Right lung (tissue), 10 donors: ENCODE results near the gene PDE10A. TPM values are rescaled to one million over a fixed set of nuclear protein-coding genes. Genes with fewer than 3 reads are reported as not detected.

Source experiments
- DNase-seq, 2 donors: peaks; one replicate each; pipeline ENCODE4 v3.0.0-alpha.2; 2013
- long read RNA-seq, 8 donors: transcript quantifications; one replicate each; lab custom pipeline, GENCODE V29; 2026
- polyA plus RNA-seq, 5 donors: library from polyadenylated mRNA; unstranded; fragments of 120-200 nt; gene quantifications; one replicate each; pipeline versions ENCODE4 v1.2.1 to v1.2.3, GENCODE V29; 2013; ENCODE audit warnings: inconsistent platforms in 1 of 5, low replicate concordance in 1 of 5; ENCODE audit not compliant: insufficient read length in 5 of 5, insufficient read depth in 1 of 5

PDE10A gene
- polyA plus RNA-seq, result 10 to 100 TPM in 2 of 5 donors, 1 to 10 TPM in 3; 4.7 to 11.0 (median 7.9) TPM
- long read RNA-seq, donor 1, result 0 reads
- long read RNA-seq, donor 2, result 0 reads
- long read RNA-seq, donor 3, result 0 reads
- long read RNA-seq, donor 4, result 0 reads
- long read RNA-seq, donor 5, result 0 reads
- long read RNA-seq, donor 6, result 0 reads
- long read RNA-seq, donor 7, result 0 reads
- long read RNA-seq, donor 8, result 0 reads

GRCh38 chr6:165662749-165663376 lies at the start of gene PDE10A:
Gene PDE10A (minus strand): TSS chr6:165663241. CDS start chr6:165662811, 430 bp downstream.
- DNase-seq, result peak; percentile 76 to 78

DNA sequence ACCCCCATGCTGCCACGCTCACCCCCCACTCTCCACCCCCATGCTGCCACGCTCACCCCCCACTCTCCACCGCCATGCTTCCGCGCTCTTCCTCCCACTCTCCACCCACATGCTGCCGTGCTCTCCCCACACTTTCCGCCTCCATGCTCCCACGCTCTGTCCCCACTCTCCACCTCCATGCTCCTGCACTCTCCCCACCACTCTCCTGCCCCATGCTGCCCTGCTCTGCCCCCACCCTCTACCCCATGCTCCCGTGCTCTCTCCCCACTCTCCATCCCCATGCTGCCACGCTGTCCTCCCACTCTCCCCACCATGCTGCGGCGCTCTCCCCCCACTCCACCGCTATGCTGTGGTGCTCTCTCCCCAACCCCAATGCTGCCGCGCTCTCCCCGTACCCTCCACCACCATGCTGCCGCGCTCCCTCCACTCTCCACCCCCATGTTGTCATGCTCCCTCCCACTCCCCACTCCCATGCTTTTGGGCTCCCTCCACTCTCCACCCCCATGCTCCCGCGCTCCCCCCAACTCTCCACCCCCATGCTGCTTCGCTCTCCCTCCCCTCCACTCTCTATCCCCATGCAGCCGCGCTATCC lies 46.0 kb upstream of the PDE10A start:
- no peak for DNase-seq

DNA sequence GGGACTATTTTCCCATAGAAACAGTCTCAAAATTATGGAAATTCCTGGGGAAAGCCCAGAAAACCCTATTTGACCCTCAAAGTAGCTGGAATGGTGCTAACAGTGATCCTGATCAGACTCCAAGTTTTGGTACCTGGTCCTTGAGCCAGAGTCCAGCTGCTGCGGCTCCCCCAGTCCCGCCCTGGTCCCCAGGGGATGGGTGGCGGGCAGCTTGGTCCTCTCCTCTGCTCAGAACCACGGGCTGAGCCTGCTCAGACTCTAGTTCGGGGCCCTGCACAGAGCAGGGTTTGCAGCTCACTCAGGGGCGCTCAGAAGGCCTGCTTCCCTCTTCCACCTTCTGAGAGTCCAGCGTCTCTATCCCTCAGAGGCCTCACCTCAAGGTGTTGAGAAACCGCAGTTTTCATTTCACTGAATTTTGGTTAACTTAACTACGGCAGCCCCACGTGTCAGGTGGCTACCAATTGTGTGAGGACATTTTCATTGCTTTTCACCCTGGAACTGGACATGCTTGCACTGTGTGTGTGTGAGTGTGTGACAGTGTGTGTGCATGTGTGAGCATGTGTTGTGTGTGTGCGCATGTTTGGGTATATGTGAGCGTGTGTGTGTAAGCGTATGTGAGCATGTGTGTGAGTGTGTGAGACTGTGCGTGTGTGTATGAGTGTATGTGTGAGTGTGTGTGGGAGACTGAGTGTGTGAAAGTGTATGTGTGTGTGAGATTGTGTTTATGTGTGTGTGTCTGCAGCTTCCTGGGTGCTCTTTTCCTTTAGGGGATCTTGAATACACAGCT lies 44.2 kb upstream of the PDE10A start:
- DNase-seq, result no peak

- no peak for DNase-seq
These were observed 42.9 kb upstream of the PDE10A start for GRCh38 chr6:165705941-165706340.

DNA sequence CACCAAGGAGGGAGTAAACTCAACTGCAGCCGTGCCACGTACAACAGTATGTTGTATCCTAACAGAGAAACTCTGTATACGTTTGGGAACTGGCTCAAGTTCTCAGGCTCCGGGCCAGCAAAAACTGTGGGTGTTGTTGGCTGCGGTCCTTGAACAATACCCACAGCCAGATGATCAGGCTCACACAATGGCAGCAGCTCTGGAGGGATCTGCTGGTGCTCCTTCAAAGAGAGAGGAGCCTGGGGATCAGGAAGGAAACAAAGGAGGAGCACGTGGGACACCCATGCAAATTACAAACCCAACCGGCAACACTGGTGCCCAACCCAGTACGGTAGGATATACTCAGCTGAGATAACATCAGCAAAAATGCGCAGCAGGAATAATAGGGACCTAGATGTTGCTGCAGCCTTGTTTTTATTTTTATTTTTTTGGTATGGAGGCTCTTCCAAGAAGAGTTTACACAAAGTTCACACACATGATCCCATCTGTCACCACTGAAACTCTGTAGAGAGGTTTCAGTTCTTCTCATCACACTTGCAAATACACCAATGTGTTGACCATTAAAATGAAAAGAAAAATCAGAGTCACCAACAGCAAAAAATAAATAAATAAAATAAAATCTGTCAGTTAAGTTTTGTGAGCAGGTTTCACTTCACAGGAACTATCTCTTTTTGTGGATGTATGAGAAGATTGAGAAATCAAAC lies 41.2 kb upstream of the PDE10A start:
- DNase-seq, result peak in 1 of 2 donors; percentile 22

GRCh38 chr6:165702669-165703068 lies 39.6 kb upstream of the PDE10A start:
- DNase-seq, result no peak

DNA sequence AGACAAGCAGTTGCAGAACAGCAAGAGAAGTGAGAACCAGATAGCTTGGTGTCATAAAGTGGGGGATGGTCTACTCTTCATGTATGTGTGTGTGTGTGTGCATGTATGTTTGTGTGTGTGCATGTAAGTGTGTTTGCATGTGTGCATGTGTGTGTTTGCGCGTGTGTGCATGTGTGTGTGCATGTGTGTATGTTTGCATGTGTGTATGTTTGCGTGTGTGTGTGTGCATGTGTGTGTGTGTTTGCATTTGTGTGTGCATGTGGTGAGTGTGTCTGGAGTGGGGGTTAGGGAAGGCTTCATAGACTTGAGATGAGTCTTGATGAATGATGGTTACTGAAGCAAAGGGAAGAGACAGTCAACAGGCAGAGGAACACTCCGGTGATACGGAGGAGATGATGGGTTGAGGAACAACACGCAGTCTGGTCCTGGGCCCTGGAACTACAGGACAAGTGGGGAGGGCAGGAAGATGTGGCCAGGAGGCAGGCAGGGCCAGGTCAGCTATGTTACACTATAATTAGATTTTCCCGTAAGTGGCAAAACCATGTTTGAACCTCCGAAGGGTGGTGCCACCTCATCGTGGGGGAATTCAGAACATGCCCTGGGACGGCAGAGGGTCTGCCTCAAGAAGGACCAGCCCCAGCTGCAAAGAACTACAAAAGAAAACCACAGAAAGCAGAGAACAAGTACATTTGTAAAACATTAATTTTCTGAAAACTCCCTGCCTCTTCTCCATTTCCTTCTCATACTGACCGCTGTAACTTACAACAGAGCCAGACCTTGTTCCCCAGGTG lies 38.7 kb upstream of the PDE10A start:
- no peak for DNase-seq

- peak; percentile 67 to 68 for DNase-seq
These were observed 38.0 kb upstream of the PDE10A start for GRCh38 chr6:165701005-165701404.

DNA sequence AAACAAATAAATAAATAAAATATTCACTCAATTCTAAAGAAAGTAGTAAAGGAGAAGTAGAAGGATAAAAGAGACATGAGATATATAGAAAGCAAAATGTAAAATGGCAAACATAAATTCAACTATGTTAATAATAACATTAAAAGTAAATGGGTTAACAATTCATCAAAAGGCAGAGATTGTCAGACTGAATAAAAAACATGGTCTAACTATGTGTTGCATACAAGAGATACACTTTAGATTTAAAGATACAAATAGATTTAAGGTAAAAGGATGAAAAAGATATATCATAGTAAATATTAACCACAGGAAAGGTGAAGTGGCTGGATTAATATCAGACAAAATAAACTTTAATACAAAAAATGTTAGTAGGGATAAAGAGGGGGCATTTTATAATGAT lies 35.8 kb upstream of the PDE10A start:
- no peak for DNase-seq

DNA sequence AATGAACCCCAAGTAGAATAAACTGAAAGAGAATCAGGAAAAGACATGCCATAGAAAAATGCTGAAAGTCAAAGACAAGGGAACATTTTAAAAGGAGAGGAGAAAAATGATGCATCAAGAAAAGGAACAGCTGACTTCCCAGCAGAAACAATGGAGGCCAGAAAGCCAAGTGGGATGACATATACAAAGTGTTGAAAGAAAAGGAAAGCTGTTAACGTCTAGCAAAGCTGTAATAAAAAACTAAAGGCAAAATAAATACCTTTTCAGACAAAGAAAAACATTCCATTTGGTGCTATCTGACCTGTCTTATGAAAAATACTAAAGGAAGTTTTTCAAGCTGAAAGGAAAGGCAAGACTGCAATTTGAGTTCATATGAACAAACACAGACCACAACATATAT lies 34.1 kb upstream of the PDE10A start:
- no peak for DNase-seq

- DNase-seq, result no peak
These were observed 32.9 kb upstream of the PDE10A start for GRCh38 chr6:165695722-165696515.

DNA sequence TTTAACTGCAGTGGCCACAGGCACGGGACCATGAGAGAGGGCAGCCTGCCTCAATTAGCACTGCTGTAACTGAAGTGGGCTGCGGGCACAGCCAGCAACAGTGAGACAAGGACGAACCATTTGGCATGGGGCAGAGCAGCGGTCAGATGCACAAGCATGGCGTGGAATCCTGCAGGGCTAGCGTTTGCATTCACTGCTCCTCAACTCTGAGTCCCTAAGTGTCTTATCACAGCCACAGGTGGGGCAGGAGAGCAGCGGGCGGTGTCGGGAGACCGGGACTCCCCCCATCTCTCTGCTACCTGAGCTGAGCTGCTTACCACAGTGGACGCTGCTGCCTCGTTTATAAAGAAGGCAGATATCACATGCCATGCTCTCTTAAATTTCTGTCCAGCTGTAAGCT lies 31.3 kb upstream of the PDE10A start:
- DNase-seq, result no peak

DNA sequence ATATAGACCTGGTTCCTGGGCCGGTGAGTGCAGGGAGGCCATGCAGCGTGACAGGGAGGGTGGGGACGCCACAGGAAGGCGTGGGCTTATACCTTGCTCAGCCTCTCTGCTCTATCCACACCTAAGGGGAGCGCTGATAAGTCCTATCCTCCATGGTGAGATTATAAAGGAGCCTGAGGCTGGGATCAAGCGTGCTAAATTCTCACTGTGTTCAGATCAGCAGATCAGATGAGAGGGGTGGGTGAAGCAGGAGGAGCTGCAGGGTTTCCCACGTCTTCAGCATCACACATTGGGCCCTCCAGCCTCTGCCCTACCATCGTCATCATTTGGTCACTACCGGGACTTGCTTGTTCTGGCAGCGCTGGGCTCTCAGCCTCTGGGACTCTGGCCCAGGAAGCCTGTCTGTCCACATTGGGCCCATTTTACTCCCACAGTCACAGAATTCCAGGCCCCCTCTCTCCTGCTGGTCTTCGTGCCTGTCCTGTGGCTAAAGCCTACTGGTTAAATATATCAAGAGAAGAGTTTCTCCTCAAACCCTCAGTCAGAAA lies 29.1 kb upstream of the PDE10A start:
- no peak for DNase-seq

DNA sequence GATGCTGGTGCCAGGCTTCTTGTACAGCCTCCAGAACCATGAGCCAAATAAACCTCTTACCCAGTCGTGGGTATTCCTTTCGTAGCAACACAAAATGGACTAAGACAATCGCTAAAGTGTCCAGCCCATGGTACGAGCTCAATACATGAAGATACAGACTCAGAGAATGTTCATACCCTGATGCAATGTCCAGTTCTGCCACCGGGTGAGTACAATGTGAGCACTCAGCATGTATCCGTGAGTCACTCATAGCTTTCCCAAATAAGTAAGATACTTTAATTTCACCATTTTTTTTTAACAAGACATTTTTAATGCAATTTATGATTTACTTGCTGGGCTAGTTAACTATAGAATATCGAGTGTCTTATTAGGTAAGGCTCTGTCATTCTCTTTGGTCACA lies 26.7 kb upstream of the PDE10A start:
- no peak for DNase-seq

- no peak for DNase-seq
These were observed 23.7 kb upstream of the PDE10A start for GRCh38 chr6:165686596-165687365.

GRCh38 chr6:165685302-165685701 lies 22.3 kb upstream of the PDE10A start:
- DNase-seq, result no peak

DNA sequence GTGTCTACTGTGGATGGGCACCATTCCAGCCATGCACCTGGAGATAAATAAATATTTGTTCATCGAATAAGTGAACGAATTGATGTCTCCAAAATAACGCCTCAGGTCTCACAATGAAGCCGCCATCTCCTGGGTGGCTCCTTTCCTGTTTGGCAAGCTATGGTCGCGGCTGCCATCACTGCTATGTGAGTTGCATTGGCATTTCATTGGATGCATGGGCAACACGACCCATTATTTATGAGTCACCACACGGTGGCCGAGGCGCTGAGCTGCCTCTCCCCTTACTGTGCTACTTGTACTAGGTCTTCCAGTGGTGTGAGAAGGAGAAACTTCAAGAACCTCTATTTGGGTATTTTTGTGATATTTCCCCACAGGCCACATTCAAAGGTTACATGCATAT lies 21.3 kb upstream of the PDE10A start:
- DNase-seq, result no peak

DNA sequence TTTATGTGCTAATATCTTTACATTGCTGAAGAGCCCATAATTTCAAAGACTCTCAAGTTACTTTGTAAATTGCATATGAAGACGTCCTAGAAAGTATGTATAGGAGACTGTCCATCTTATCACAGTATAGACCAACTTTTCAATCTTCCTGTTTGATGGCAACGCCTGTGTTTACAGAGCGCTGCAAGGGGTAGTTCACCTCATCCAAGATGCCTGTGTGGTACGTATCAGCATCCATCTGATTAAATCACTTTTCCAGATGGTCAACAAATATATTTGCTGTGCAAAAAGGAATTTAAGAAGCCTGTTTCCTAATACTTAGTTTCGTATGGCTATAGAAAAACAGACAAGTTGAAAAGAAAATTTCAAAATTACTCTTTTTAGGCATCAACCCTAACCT lies 17.9 kb upstream of the PDE10A start:
- DNase-seq, result no peak

DNA sequence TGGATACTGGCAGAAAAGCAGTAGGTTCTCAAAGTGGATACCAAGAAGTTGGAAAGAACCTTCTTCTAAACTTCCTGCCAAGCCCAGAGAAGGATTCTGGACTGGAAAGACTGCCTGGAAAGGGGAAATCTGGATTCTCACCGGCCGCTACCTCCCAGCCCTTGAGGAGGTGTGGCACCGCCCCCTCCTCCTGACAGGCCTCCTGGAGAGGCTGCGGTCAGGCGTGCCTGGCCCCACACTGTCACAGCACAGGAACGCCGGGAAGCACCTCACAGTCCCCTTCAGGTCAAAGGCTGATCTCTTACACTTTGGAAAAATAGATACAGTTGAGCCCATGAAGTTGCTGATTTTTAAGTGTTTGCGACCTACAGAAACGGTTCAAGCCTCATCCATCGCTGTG lies 16.3 kb upstream of the PDE10A start:
- no peak for DNase-seq
